Glutamatergic neuron (in vitro differentiated cells): ENCODE data around the gene DHRS4. TPM values are rescaled to one million over a fixed set of nuclear protein-coding genes. Genes with fewer than 3 reads are reported as not detected.

Experiments used
- DNase-seq: peaks from one replicate; pipeline ENCODE4 v3.0.0; 2022
- H3K27ac Mint-ChIP-seq: one replicate; pipeline ENCODE4 v1.8.0; 2020; ENCODE audit warnings: mild to moderate bottlenecking, mixed read lengths, inconsistent platforms; ENCODE audit not compliant: unreplicated experiment
- H3K27me3 Mint-ChIP-seq: one replicate; pipeline ENCODE4 v1.8.0; 2020; ENCODE audit warnings: mild to moderate bottlenecking, moderate library complexity, mixed read lengths, inconsistent platforms; ENCODE audit not compliant: unreplicated experiment
- H3K36me3 Mint-ChIP-seq: one replicate; pipeline ENCODE4 v1.8.0; 2020; ENCODE audit warnings: mild to moderate bottlenecking, mixed read lengths, inconsistent platforms; ENCODE audit not compliant: unreplicated experiment
- H3K4me1 Mint-ChIP-seq: one replicate; pipeline ENCODE4 v1.8.0; 2020; ENCODE audit warnings: mild to moderate bottlenecking, low read depth, mixed read lengths, inconsistent platforms; ENCODE audit not compliant: unreplicated experiment
- H3K4me3 Mint-ChIP-seq: one replicate; pipeline ENCODE4 v1.8.0; 2020; ENCODE audit warnings: mild to moderate bottlenecking, mixed read lengths, inconsistent platforms; ENCODE audit not compliant: unreplicated experiment
- H3K9me3 Mint-ChIP-seq: one replicate; pipeline ENCODE4 v1.8.0; 2020; ENCODE audit warnings: mild to moderate bottlenecking, moderate library complexity, mixed read lengths, inconsistent platforms; ENCODE audit not compliant: unreplicated experiment
- CTCF ChIP-seq: fragments of 200-600 bp; sonication (generic); IDR thresholded peaks from one replicate; pipeline ENCODE4 v1.5.0; 2021; ENCODE audit not compliant: partially characterized antibody, unreplicated experiment
- total RNA-seq: library from RNA; stranded (reverse); fragmentation: NEBNext Ultra II Directional; extraction: Animal tissue kit (Norgen Biotek cat#: 25700); gene quantifications from one replicate; pipeline ENCODE4 v1.2.1, GENCODE V29; 2021; ENCODE audit not compliant: unreplicated experiment

DHRS4 gene
- total RNA-seq, 1 donor from 2014 or later: 6.1 TPM

- Mint-ChIP-seq H3K36me3 (peaks cover 5% of the 10 kb centered on the region), H3K4me3 (no peak overlapping the region), H3K9me3 (peaks cover 2% of the 10 kb centered on the region), H3K27me3 (peaks cover 6% of the 10 kb centered on the region), H3K4me1 (no peaks in the 10 kb centered on the region), H3K27ac (no peak overlapping the region)
- no peak for DNase-seq
- TF ChIP-seq CTCF: no peak
These were observed 20.3 kb upstream of the DHRS4 start for GRCh38 chr14:23933108-23933741.

GRCh38 chr14:23933742-23934128, 19.8 kb upstream of the DHRS4 start:
- H3K36me3 Mint-ChIP-seq: peaks cover 5% of the 10 kb centered on the region
- peaks cover 6% of the 10 kb centered on the region for H3K27me3 Mint-ChIP-seq
- H3K4me3 Mint-ChIP-seq: no peak overlapping the region
- peaks cover 2% of the 10 kb centered on the region for H3K9me3 Mint-ChIP-seq
- no peak for DNase-seq
- no peak overlapping the region for H3K27ac Mint-ChIP-seq
- no peaks in the 10 kb centered on the region for H3K4me1 Mint-ChIP-seq
- no peak for TF ChIP-seq CTCF

- Mint-ChIP-seq H3K27ac (no peak overlapping the region), H3K9me3 (peaks cover 2% of the 10 kb centered on the region), H3K4me3 (no peak overlapping the region), H3K4me1 (peaks cover 3% of the 10 kb centered on the region), H3K36me3 (peaks cover 5% of the 10 kb centered on the region), H3K27me3 (peaks cover 8% of the 10 kb centered on the region)
- no peak for TF ChIP-seq CTCF
- DNase-seq: no peak
These were observed 18.4 kb upstream of the DHRS4 start for GRCh38 chr14:23935158-23935557.

GRCh38 chr14:23936084-23936829, 17.3 kb upstream of the DHRS4 start:
- Mint-ChIP-seq H3K27ac (no peak overlapping the region), H3K27me3 (peaks cover 5% of the 10 kb centered on the region), H3K36me3 (peaks cover 5% of the 10 kb centered on the region), H3K9me3 (peaks cover 2% of the 10 kb centered on the region), H3K4me3 (no peak overlapping the region), H3K4me1 (peaks cover 3% of the 10 kb centered on the region)
- no peak for TF ChIP-seq CTCF
- no peak for DNase-seq

- Mint-ChIP-seq H3K36me3 (peaks cover 7% of the 10 kb centered on the region), H3K4me1 (peaks cover 3% of the 10 kb centered on the region), H3K27me3 (peaks cover 5% of the 10 kb centered on the region), H3K4me3 (no peak overlapping the region), H3K27ac (no peak overlapping the region), H3K9me3 (peaks cover 2% of the 10 kb centered on the region)
- no peak for DNase-seq
- TF ChIP-seq CTCF: no peak
These were observed 16.4 kb upstream of the DHRS4 start for GRCh38 chr14:23937203-23937602.
